OCI-LY1 (cell line): Measurements from ENCODE around the gene SUN2.

Experiments used
- H2AFZ ChIP-seq: fragments of 200-600 bp; sonication (generic), shearing (Covaris generic); 2 replicates; pipeline ENCODE4 v1.6.0; 2014; ENCODE audit warnings: antibody characterized with exemption, mild to moderate bottlenecking, low read length
- H3F3A ChIP-seq: fragments of 200-600 bp; sonication (generic), shearing (Covaris generic); 2 replicates; pipeline ENCODE4 v1.6.0; 2014; ENCODE audit warnings: mild to moderate bottlenecking, antibody characterized with exemption, low read length, moderate library complexity; ENCODE audit not compliant: insufficient read depth
- H3K27ac ChIP-seq: fragments of 200-600 bp; sonication (generic); 2 replicates; pipeline ENCODE4 v1.5.1; 2014; ENCODE audit warnings: low read length, mixed run types, mild to moderate bottlenecking, low read depth; ENCODE audit not compliant: poor library complexity, severe bottlenecking
- H3K27me3 ChIP-seq: fragments of 200-600 bp; sonication (generic); 2 replicates; pipeline ENCODE4 v1.6.0; 2014; ENCODE audit warnings: antibody characterized with exemption, mild to moderate bottlenecking, low read length, moderate library complexity; ENCODE audit not compliant: insufficient read depth
- H3K36me3 ChIP-seq: fragments of 200-600 bp; sonication (generic); 2 replicates; pipeline ENCODE4 v1.6.1; 2014; ENCODE audit warnings: mild to moderate bottlenecking, antibody characterized with exemption, low read length, moderate library complexity, mixed read lengths; ENCODE audit not compliant: insufficient read depth
- H3K4me1 ChIP-seq: fragments of 200-600 bp; sonication (generic); 2 replicates; pipeline ENCODE4 v1.5.1; 2014; ENCODE audit warnings: mild to moderate bottlenecking, low read length, moderate library complexity; ENCODE audit not compliant: insufficient read depth, severe bottlenecking
- H3K4me2 ChIP-seq: fragments of 200-600 bp; sonication (generic), shearing (Covaris generic); 2 replicates; pipeline ENCODE4 v1.6.1; 2014; ENCODE audit warnings: low read length
- H3K4me3 ChIP-seq: fragments of 200-600 bp; sonication (generic); 2 replicates; pipeline ENCODE4 v1.5.1; 2014; ENCODE audit warnings: low read length, low read depth, mild to moderate bottlenecking, mixed read lengths; ENCODE audit not compliant: poor library complexity, severe bottlenecking
- H3K79me2 ChIP-seq: fragments of 200-600 bp; shearing (Covaris generic); 2 replicates; pipeline ENCODE4 v1.6.1; 2016; ENCODE audit warnings: mixed run types, low read length, mixed read lengths; ENCODE audit not compliant: insufficient read depth
- H3K9ac ChIP-seq: fragments of 200-600 bp; sonication (generic), shearing (Covaris generic); 2 replicates; pipeline ENCODE4 v1.6.1; 2014; ENCODE audit warnings: mild to moderate bottlenecking, low read length, mixed read lengths
- H3K9me2 ChIP-seq: fragments of 200-600 bp; sonication (generic), shearing (Covaris generic); 2 replicates; pipeline ENCODE4 v1.6.1; 2014; ENCODE audit warnings: low read depth, mild to moderate bottlenecking, low read length, mixed read lengths
- H3K9me3 ChIP-seq: fragments of 200-600 bp; shearing (Covaris generic); 2 replicates; pipeline ENCODE4 v1.6.1; 2014; ENCODE audit warnings: low read length, mixed read lengths
- H4K20me1 ChIP-seq: fragments of 200-600 bp; sonication (generic), shearing (Covaris generic); 2 replicates; pipeline ENCODE4 v1.6.0; 2016; ENCODE audit warnings: mild to moderate bottlenecking, low read length; ENCODE audit not compliant: insufficient read depth
- EZH2 ChIP-seq: fragments of 200-600 bp; sonication (generic), shearing (Covaris generic); IDR thresholded peaks from 2 replicates; pipeline ENCODE4 v1.8.0; 2017; ENCODE audit warnings: borderline replicate concordance, mixed run types, mild to moderate bottlenecking, antibody characterized with exemption, low read length, moderate library complexity, mixed read lengths
- TF ChIP-seq, protein P1 (sequence below): fragments of 200-600 bp; sonication (generic), shearing (Covaris generic); IDR thresholded peaks from 2 replicates; pipeline ENCODE4 v1.5.1; 2017; ENCODE audit warnings: mild to moderate bottlenecking, antibody characterized with exemption, low read length, moderate library complexity, mixed read lengths

Gene SUN2

DNA sequence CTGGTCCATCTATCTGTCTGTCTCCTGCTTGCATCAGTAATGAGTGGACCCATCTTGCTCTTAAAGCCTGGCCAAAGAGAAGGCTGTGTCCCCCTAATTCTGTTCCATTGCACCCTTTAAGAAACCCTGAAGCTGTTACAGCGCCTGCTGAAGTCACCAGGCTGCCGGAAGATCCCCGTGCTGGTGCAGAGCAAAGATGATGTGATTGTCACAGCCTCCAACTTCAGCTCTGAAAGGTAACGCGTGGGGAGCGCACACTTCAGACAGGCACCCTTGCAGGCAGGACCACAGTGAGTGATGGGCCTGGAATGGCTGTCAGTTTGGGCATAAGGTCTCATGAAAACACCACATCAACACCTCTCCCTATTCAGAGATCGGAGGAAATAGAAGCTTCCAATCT, 31.6 kb downstream of the SUN2 start:
- Histone ChIP-seq H3K9me3 (no peaks in the 10 kb centered on the region), H3K4me3 (no peak overlapping the region), H3F3A (no peaks in the 10 kb centered on the region), H3K79me2 (no peaks in the 10 kb centered on the region), H3K9ac (no peak overlapping the region), H2AFZ (no peak overlapping the region), H3K4me1 (no peaks in the 10 kb centered on the region), H3K9me2 (no peaks in the 10 kb centered on the region), H4K20me1 (no peaks in the 10 kb centered on the region), H3K27ac (no peak overlapping the region), H3K4me2 (no peak overlapping the region), H3K27me3 (no peaks in the 10 kb centered on the region), H3K36me3 (peaks cover 79% of the 10 kb centered on the region)
- TF ChIP-seq EZH2: no peak
- TF ChIP-seq, protein P1, sequence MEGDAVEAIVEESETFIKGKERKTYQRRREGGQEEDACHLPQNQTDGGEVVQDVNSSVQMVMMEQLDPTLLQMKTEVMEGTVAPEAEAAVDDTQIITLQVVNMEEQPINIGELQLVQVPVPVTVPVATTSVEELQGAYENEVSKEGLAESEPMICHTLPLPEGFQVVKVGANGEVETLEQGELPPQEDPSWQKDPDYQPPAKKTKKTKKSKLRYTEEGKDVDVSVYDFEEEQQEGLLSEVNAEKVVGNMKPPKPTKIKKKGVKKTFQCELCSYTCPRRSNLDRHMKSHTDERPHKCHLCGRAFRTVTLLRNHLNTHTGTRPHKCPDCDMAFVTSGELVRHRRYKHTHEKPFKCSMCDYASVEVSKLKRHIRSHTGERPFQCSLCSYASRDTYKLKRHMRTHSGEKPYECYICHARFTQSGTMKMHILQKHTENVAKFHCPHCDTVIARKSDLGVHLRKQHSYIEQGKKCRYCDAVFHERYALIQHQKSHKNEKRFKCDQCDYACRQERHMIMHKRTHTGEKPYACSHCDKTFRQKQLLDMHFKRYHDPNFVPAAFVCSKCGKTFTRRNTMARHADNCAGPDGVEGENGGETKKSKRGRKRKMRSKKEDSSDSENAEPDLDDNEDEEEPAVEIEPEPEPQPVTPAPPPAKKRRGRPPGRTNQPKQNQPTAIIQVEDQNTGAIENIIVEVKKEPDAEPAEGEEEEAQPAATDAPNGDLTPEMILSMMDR: no peak

DNA sequence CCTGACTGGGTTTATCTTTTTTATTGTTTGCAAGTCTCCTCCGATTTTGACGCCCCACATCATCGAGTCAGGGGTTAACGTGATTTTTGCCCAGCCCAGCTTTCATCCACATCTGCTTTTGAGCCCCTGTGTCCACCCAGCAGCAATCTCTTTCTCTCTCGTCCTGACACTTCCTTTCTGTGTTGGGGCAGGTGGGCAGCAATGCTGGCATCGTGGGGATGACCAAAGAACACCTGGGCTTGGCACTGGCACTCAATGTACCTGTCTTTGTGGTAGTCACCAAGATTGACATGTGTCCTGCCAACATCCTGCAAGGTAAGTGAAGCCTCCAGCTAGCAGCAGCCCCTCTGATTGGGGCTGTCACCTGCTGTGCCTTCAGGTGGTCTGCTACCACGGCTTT, 34.2 kb downstream of the SUN2 start:
- H3K27me3 ChIP-seq: no peaks in the 10 kb centered on the region
- H3K9me3 ChIP-seq: no peaks in the 10 kb centered on the region
- H3K4me3 ChIP-seq: no peak overlapping the region
- H3K27ac ChIP-seq: no peak overlapping the region
- no peaks in the 10 kb centered on the region for H3K4me1 ChIP-seq
- no peaks in the 10 kb centered on the region for H4K20me1 ChIP-seq
- no peak overlapping the region for H3K9ac ChIP-seq
- no peak overlapping the region for H3K4me2 ChIP-seq
- no peaks in the 10 kb centered on the region for H3K9me2 ChIP-seq
- H3F3A ChIP-seq: no peaks in the 10 kb centered on the region
- no peak overlapping the region for H2AFZ ChIP-seq
- H3K36me3 ChIP-seq: peaks cover 74% of the 10 kb centered on the region
- no peaks in the 10 kb centered on the region for H3K79me2 ChIP-seq
- no peak for TF ChIP-seq EZH2
- TF ChIP-seq, protein P1: no peak

DNA sequence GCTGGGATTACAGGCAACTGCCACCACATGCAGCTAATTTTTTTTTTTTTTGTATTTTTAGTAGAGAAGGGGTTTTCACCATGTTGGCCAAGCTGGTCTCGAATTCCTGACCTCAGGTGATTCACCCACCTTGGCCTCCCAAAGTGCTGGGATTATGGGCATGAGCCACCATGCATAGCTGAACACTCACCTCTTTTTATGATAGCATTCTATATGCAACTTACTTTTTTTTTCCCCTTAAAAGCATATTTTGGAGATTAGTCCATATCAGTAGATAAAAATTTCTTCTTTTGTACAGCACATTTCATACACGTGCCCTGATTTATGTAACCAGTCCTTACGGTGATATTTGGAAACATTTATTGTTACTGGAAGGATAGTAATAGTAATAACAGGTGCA, 35.4 kb downstream of the SUN2 start:
- H3K27me3 ChIP-seq: no peaks in the 10 kb centered on the region
- H3K4me1 ChIP-seq: no peaks in the 10 kb centered on the region
- H3K79me2 ChIP-seq: no peaks in the 10 kb centered on the region
- no peak overlapping the region for H3K4me3 ChIP-seq
- no peak overlapping the region for H3K27ac ChIP-seq
- no peak for TF ChIP-seq EZH2
- TF ChIP-seq, protein P1: no peak
- H4K20me1 ChIP-seq: no peaks in the 10 kb centered on the region
- no peak overlapping the region for H2AFZ ChIP-seq
- H3K9me2 ChIP-seq: no peaks in the 10 kb centered on the region
- H3F3A ChIP-seq: no peaks in the 10 kb centered on the region
- H3K4me2 ChIP-seq: no peak overlapping the region
- H3K36me3 ChIP-seq: peaks cover 71% of the 10 kb centered on the region
- H3K9me3 ChIP-seq: no peaks in the 10 kb centered on the region
- H3K9ac ChIP-seq: no peak overlapping the region
